HG02678 (cell line): ENCODE measurements around the gene SUMO3.

Experiments
- ATAC-seq: cut with Tn5 transposase; IDR thresholded peaks from one replicate; pipeline ENCODE4 v1.9.1; 2021; ENCODE audit warnings: mild to moderate bottlenecking, moderate library complexity; ENCODE audit not compliant: unreplicated experiment

SUMO3 gene

GRCh38 chr21:44817914-44818639 lies at the start of gene SUMO3:
TSS of gene SUMO3 (minus strand) at chr21:44818062. CDS start at chr21:44817968, 94 bp downstream.
- ATAC-seq, result peak; percentile 72

GRCh38 chr21:44867464-44867863 lies 49.6 kb upstream of the SUMO3 start:
- ATAC-seq, result no peak

GRCh38 chr21:44866780-44867179 lies 48.9 kb upstream of the SUMO3 start:
- no peak for ATAC-seq

- ATAC-seq, result peak; percentile 63
Measured at GRCh38 chr21:44865561-44866280, 47.9 kb upstream of the SUMO3 start.

GRCh38 chr21:44862869-44863685 lies 45.2 kb upstream of the SUMO3 start:
- ATAC-seq, result no peak

GRCh38 chr21:44858791-44859190 lies 40.9 kb upstream of the SUMO3 start:
- ATAC-seq, result no peak

GRCh38 chr21:44858291-44858690 lies 40.4 kb upstream of the SUMO3 start:
- no peak for ATAC-seq

GRCh38 chr21:44857127-44857892 lies 39.4 kb upstream of the SUMO3 start:
- no peak for ATAC-seq

- ATAC-seq, result no peak
Measured at GRCh38 chr21:44856131-44856530, 38.3 kb upstream of the SUMO3 start.

- no peak for ATAC-seq
Measured at GRCh38 chr21:44855572-44855971, 37.7 kb upstream of the SUMO3 start.

GRCh38 chr21:44854664-44855446 lies 37.0 kb upstream of the SUMO3 start:
- ATAC-seq, result no peak

- no peak for ATAC-seq
Measured at GRCh38 chr21:44854391-44854663, 36.5 kb upstream of the SUMO3 start.

GRCh38 chr21:44853601-44854390 lies 35.9 kb upstream of the SUMO3 start:
- no peak for ATAC-seq

- ATAC-seq, result no peak
Measured at GRCh38 chr21:44850905-44851657, 33.2 kb upstream of the SUMO3 start.

GRCh38 chr21:44850208-44850800 lies 32.4 kb upstream of the SUMO3 start:
- ATAC-seq, result no peak

- ATAC-seq, result no peak
Measured at GRCh38 chr21:44849616-44850130, 31.8 kb upstream of the SUMO3 start.

GRCh38 chr21:44848821-44849521 lies 31.1 kb upstream of the SUMO3 start:
- ATAC-seq, result no peak
